Inflammatory macrophage (primary cell): Measurements from ENCODE around the gene IL18R1.

Source experiments
- DNase-seq, 2 donors: peaks; one replicate each; pipeline ENCODE4 v3.0.0-alpha.2; 2020 to 2022

IL18R1 gene

DNA sequence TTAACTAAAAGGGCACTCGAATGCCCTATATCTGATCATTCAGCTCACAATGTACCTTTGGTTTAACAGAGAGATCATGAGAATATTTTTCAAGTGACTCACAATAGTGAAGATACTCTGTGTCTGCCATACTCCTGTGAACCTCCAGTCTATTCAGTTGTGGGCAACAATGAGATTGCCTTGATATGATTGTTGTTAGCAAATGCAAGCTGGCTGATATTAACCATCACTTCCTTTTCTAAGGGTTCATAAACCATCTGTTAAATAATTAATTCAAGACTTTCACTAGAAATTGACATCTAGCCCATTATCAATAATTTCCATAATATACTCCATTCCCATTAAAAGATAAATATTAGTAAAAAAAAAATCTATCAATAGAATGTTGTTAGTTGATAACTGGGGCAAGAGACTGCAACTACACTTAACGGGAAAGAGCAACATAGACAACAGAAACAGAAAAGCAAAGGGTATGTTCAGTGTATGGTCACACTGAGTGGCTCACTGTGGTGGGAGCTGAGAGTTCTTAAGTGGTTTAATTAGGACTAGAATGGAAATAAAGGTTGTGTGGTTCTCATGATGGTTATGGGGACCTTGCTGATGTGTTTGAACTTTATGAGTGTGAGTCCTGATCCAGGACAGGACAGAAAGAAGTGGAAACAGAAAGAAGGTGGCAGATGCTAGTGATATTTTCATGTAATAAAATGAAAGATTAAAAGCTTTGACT lies 79.2 kb downstream of the IL18R1 start:
- DNase-seq, result no peak

GRCh38 chr2:102435741-102436140 lies 80.1 kb downstream of the IL18R1 start:
- DNase-seq, result peak in 1 of 2 donors; percentile 20

GRCh38 chr2:102436323-102436722 lies 80.7 kb downstream of the IL18R1 start:
- peak in 1 of 2 donors; percentile 19 for DNase-seq

DNA sequence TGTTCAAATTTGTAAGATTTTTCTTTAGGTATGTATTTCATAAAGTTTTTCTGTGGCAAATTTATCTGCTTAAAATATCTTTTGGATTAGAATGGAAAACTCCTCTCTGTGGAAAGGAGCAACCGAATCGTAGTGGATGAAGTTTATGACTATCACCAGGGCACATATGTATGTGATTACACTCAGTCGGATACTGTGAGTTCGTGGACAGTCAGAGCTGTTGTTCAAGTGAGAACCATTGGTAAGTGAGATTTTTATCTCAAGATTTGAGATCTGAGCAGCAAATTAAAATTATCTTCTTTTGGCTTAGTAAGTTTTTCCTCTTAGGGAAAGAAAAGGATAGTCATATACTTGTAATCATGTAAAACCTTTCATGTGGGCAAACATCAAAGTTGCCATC lies 81.5 kb downstream of the IL18R1 start:
- DNase-seq, result no peak

DNA sequence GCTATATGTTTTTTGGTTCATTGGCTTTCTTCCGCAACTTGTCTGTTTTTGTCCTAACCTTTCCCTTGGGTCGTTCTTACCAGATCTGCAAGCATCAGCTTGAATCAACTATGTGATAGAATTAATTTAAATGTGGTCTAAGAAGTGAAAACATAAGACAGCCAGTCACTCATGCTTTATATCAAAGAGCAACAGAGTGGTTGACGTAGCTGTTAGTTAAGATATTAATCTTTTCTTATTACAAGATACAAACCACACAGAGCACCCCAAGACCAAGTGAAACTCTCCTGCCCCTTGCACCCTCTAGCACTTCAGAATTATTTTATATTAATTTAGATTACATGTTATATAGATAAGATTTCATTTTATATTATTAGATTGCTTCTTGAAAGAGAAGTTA lies 82.5 kb downstream of the IL18R1 start:
- no peak for DNase-seq

GRCh38 chr2:102438578-102438977 lies 83.0 kb downstream of the IL18R1 start:
- DNase-seq, result peak in 1 of 2 donors; percentile 16

- no peak for DNase-seq
These were observed 83.6 kb downstream of the IL18R1 start for GRCh38 chr2:102439065-102439695.

GRCh38 chr2:102442967-102443828 lies 87.6 kb downstream of the IL18R1 start:
- peak; percentile 56 to 61 for DNase-seq

- no peak for DNase-seq
These were observed 88.6 kb downstream of the IL18R1 start for GRCh38 chr2:102444233-102444632.

DNA sequence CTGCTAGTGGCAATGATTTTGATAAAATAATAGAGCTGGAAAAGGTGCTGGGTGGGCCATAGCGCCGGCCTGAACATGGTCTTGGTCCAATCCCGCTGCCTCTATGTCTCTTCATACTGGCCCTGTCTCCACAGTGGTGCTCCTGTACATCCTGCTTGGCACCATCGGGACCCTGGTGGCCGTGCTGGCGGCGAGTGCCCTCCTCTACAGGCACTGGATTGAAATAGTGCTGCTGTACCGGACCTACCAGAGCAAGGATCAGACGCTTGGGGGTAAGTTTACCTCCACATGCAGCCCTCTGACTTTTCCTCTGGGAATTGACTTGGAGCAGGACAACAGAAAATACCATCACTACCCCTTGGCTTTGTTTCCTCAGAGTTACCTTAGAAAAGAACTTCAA lies 91.3 kb downstream of the IL18R1 start:
- DNase-seq, result no peak
